ENCODE measurements around the gene ELL. TPM values are rescaled to one million over a fixed set of nuclear protein-coding genes. Genes with fewer than 3 reads are reported as not detected.
"Not testable (repeated sequence)": the region's sequence is repeated elsewhere in the genome, so short reads cannot be mapped to it uniquely, and the experiment has no call there.

ELL gene
- total RNA-seq, 1 experiment from 2014 or later = 17.0 TPM

- Histone ChIP-seq H3K23ac (ENCODE audit: insufficient read length, low read depth, low read length) (no peak overlapping the region), H3K4ac (ENCODE audit: low read depth, low read length) (no peak overlapping the region), H3K23me2 (ENCODE audit: insufficient read length, low read depth, low read length, poor library complexity, severe bottlenecking) (no peaks in the 10 kb centered on the region), H3K18ac (ENCODE audit: insufficient read length, low read depth, low read length) (no peak overlapping the region), H2BK5ac (ENCODE audit: insufficient read length, low read length) (no peak overlapping the region), H3K27ac (ENCODE audit: insufficient read length, low read depth, low read length) (no peak overlapping the region), H2BK120ac (ENCODE audit: low read depth, low read length, poor library complexity, severe bottlenecking) (no peak overlapping the region), H3K56ac (ENCODE audit: insufficient read length, low read depth, low read length) (no peak overlapping the region), H3K9ac (ENCODE audit: extremely low read depth, insufficient read length, low read length) (no peak overlapping the region), H3T11ph (ENCODE audit: low read length) (no peak overlapping the region), H2BK20ac (ENCODE audit: low read depth, low read length, poor library complexity, severe bottlenecking) (no peak overlapping the region), H4K91ac (ENCODE audit: insufficient read length, low read depth, low read length) (no peak overlapping the region), H2AFZ (ENCODE audit: low read length) (no peak overlapping the region), H4K20me1 (ENCODE audit: control insufficient read depth, insufficient read depth, insufficient read length) (no peaks in the 10 kb centered on the region), H3K14ac (ENCODE audit: insufficient read depth, low read length) (no peak overlapping the region), H4K5ac (ENCODE audit: insufficient read length, low read depth, low read length) (no peak overlapping the region), H3K27me3 (ENCODE audit: insufficient read depth, low read length) (no peaks in the 10 kb centered on the region), H3K79me1 (ENCODE audit: insufficient read depth, low read depth, low read length, poor library complexity, severe bottlenecking) (no peaks in the 10 kb centered on the region), H2BK15ac (ENCODE audit: low read depth, low read length) (no peak overlapping the region), H3K9me3 (ENCODE audit: control insufficient read depth, low read depth, low read length) (no peaks in the 10 kb centered on the region), H3K4me1 (ENCODE audit: insufficient read depth, low read length) (no peaks in the 10 kb centered on the region), H4K8ac (replicated peaks; ENCODE audit: insufficient read length, low read depth, low read length) (no peak overlapping the region), H3K4me2 (ENCODE audit: insufficient read depth, insufficient read length, low read length) (no peak overlapping the region), H2AK5ac (ENCODE audit: insufficient read length, low read length) (no peak overlapping the region), H2BK12ac (ENCODE audit: insufficient read length, low read depth, low read length) (no peak overlapping the region), H3K79me2 (ENCODE audit: insufficient read depth, low read length) (no peaks in the 10 kb centered on the region)
- Mint-ChIP-seq H3K4me3 (no peak overlapping the region), H3K36me3 (ENCODE audit: insufficient read depth in 1 of 3, low read depth in 3 of 3) (no peaks in the 10 kb centered on the region), H3K9me3 (no peaks in the 10 kb centered on the region), H3K4me1 (peaks cover 5 to 11% of the 10 kb centered on the region in 2 experiments), H3K27me3 (ENCODE audit: low read depth) (peaks cover 12% of the 10 kb centered on the region), H3K27ac (no peak overlapping the region)
- TF ChIP-seq CTCF (conservative IDR thresholded peaks at IDR 0.05) = no peak
- DNase-seq = no peak
- WGBS (ENCODE audit: extremely low coverage, insufficient read length, low lambda C conversion rate) = no CpG with 5 or more reads among the region's 9 CpGs
Measured at GRCh38 chr19:18406749-18407148, 115.1 kb downstream of the ELL start.

- H3K27ac Mint-ChIP-seq; H2BK12ac ChIP-seq (ENCODE audit: insufficient read length, low read depth, low read length); H3K56ac ChIP-seq (ENCODE audit: insufficient read length, low read depth, low read length); H3K4ac ChIP-seq (ENCODE audit: low read depth, low read length); H3K27me3 Mint-ChIP-seq (ENCODE audit: low read depth); H4K5ac ChIP-seq (ENCODE audit: insufficient read length, low read depth, low read length); H2AFZ ChIP-seq (ENCODE audit: low read length); H2BK15ac ChIP-seq (ENCODE audit: low read depth, low read length); H3K27me3 ChIP-seq (ENCODE audit: insufficient read depth, low read length); H3K14ac ChIP-seq (ENCODE audit: insufficient read depth, low read length); H2BK20ac ChIP-seq (ENCODE audit: low read depth, low read length, poor library complexity, severe bottlenecking); H3K79me1 ChIP-seq (ENCODE audit: insufficient read depth, low read depth, low read length, poor library complexity, severe bottlenecking); H4K20me1 ChIP-seq (ENCODE audit: control insufficient read depth, insufficient read depth, insufficient read length); H3K9me3 Mint-ChIP-seq; H4K8ac ChIP-seq (replicated peaks; ENCODE audit: insufficient read length, low read depth, low read length); H3K9ac ChIP-seq (ENCODE audit: extremely low read depth, insufficient read length, low read length); H3K4me3 Mint-ChIP-seq; DNase-seq; H2BK5ac ChIP-seq (ENCODE audit: insufficient read length, low read length); H3K23me2 ChIP-seq (ENCODE audit: insufficient read length, low read depth, low read length, poor library complexity, severe bottlenecking); H3K4me1 ChIP-seq (ENCODE audit: insufficient read depth, low read length); H3K4me2 ChIP-seq (ENCODE audit: insufficient read depth, insufficient read length, low read length); H3K36me3 Mint-ChIP-seq (ENCODE audit: insufficient read depth in 1 of 3, low read depth in 3 of 3); H3K23ac ChIP-seq (ENCODE audit: insufficient read length, low read depth, low read length); H2BK120ac ChIP-seq (ENCODE audit: low read depth, low read length, poor library complexity, severe bottlenecking); H3K18ac ChIP-seq (ENCODE audit: insufficient read length, low read depth, low read length); H3T11ph ChIP-seq (ENCODE audit: low read length); H3K9me3 ChIP-seq (ENCODE audit: control insufficient read depth, low read depth, low read length); H4K91ac ChIP-seq (ENCODE audit: insufficient read length, low read depth, low read length); H3K79me2 ChIP-seq (ENCODE audit: insufficient read depth, low read length); H2AK5ac ChIP-seq (ENCODE audit: insufficient read length, low read length); H3K27ac ChIP-seq (ENCODE audit: insufficient read length, low read depth, low read length): not testable (repeated sequence)
- whole genome bisulfite sequencing (ENCODE audit: extremely low coverage, insufficient read length, low lambda C conversion rate) = no CpG with 5 or more reads among the region's 11 CpGs
- H3K4me1 Mint-ChIP-seq = peaks cover 7 to 12% of the 10 kb centered on the region in 2 experiments
Measured at GRCh38 chr19:18405754-18406153, 116.1 kb downstream of the ELL start.
